ENCODE data around the gene DDX6. TPM values are rescaled to one million over a fixed set of nuclear protein-coding genes. Genes with fewer than 3 reads are reported as not detected.
"Not testable (repeated sequence)": the region's sequence is repeated elsewhere in the genome, so short reads cannot be mapped to it uniquely, and the experiment has no call there.

The DDX6 gene
- total RNA-seq, 1 donor from 2014 or later = 120 TPM

DNA sequence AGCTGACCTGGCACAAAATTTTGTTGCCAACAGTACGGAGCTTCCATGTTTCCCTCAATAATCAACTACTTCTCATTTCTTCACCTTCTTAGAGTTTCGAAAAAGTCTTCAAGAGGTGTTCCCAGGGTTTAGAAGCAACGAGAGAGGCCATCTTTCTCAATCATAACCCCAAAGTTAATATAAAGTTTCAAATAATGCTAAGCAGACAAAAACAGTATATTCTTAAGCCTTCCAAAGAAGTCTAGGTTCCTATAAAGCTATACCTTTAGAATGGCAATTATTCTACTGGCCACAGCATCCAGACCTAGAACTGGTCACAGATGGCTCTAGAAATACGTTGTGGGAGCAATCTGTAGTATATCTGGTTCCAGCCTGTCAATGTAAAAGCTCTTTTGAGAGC, 16.9 kb downstream of the DDX6 start:
- DNase-seq (no peak), ATAC-seq (no peak)
- Histone ChIP-seq H3K36me3 (peaks cover 74% of the 10 kb centered on the region), H3K27ac (no peak overlapping the region), H3K27me3 (ENCODE audit: low read depth) (no peaks in the 10 kb centered on the region), H3K9me3 (no peaks in the 10 kb centered on the region), H3K4me1 (peaks cover 73% of the 10 kb centered on the region), H3K4me3 (no peak overlapping the region)
- TF ChIP-seq, protein P1, sequence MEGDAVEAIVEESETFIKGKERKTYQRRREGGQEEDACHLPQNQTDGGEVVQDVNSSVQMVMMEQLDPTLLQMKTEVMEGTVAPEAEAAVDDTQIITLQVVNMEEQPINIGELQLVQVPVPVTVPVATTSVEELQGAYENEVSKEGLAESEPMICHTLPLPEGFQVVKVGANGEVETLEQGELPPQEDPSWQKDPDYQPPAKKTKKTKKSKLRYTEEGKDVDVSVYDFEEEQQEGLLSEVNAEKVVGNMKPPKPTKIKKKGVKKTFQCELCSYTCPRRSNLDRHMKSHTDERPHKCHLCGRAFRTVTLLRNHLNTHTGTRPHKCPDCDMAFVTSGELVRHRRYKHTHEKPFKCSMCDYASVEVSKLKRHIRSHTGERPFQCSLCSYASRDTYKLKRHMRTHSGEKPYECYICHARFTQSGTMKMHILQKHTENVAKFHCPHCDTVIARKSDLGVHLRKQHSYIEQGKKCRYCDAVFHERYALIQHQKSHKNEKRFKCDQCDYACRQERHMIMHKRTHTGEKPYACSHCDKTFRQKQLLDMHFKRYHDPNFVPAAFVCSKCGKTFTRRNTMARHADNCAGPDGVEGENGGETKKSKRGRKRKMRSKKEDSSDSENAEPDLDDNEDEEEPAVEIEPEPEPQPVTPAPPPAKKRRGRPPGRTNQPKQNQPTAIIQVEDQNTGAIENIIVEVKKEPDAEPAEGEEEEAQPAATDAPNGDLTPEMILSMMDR (IDR thresholded peaks at IDR 0.05) = no peak
- intact Hi-C loops (cut with DNase I) = no loop called here

DNA sequence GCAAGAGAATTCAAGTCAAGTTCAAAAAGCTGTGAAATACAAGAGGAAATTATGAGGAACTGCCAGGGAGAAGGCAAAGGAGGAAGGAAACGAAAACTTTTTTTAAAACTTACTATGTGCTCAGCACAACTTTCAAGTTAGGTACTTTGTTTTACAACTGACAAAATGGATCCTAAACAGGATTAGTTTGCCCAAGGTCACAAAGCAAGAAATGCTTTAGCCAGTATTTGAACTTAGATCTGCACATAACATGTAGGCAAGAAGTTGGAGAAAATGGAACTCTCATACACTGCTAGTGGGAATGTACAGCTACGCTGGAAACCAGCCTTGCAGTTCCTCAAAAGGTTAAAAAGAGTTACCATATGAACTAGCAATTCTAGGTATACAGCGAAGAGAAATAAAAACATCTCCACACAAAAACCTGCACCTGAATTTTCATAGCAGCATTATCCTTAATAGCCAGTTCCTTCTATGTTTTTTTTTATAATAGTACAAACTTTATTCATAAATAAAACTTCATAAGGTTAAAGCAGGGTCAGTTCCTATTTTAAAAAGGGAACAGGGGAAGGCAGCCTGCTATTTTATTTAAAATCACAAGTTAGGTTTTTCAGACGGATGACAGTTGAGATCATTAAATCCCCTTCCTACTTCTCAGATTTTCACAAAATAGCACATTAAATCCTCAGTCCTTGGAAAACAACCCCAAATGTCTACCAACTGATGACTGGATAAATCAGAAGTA, 19.2 kb downstream of the DDX6 start:
- Histone ChIP-seq H3K4me1 (peaks cover 96% of the 10 kb centered on the region), H3K27ac (no peak overlapping the region), H3K9me3 (no peaks in the 10 kb centered on the region), H3K27me3 (ENCODE audit: low read depth) (no peaks in the 10 kb centered on the region), H3K4me3 (no peak overlapping the region), H3K36me3 (peaks cover 67% of the 10 kb centered on the region)
- intact Hi-C loops (cut with DNase I) = no loop called here
- DNase-seq (no peak), ATAC-seq (no peak)
- TF ChIP-seq, protein P1 (IDR thresholded peaks at IDR 0.05) = no peak

DNA sequence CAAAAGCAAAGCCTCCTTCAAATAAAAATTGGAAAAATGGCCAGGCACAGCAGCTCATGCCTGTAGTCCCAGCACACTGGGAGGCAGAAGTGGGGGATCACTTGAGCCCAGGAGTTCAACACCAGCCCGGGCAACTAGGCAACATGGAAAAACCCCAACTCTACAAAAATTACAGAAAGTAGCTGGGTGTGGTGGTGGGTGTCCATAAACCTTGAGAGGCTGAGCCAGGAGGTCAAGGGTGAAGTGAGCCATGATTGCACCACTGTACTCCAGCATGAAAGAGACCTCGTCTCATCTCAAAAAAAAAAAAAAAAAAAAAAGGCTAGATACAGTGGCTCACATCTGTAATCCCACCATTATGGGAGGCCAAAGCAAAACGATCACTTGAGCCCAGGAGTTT, 22.3 kb downstream of the DDX6 start:
- ATAC-seq (peak in 1 of 2 donors; percentile 31), DNase-seq (no peak)
- no peak overlapping the region for H3K27ac ChIP-seq
- H3K27me3 ChIP-seq (ENCODE audit: low read depth) = no peaks in the 10 kb centered on the region
- no peak overlapping the region for H3K4me3 ChIP-seq
- H3K36me3 ChIP-seq = peaks cover 68% of the 10 kb centered on the region
- intact Hi-C loops (cut with DNase I) = no loop called here
- TF ChIP-seq, protein P1 (IDR thresholded peaks at IDR 0.05) = no peak
- peaks cover 71% of the 10 kb centered on the region for H3K4me1 ChIP-seq
- no peaks in the 10 kb centered on the region for H3K9me3 ChIP-seq

DNA sequence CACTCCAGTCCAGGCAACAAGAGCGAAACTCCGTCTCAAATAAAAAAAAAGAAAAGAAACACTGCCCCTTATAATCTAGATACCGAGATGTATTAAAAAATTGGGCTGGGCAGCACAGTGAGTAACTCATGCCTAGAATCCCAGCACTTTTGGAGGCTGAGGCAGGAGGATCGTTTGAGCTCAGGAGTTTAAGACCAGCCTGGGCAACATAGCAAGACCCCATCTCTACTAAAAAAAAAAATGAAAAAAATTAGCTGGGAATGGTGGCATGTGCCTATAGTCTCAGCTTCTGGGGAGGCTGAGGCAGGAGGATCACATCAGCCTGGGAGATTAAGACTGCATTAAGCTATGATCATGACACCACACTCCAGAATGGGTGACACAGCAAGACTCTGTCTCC, 24.9 kb downstream of the DDX6 start:
- peaks cover 81% of the 10 kb centered on the region for H3K36me3 ChIP-seq

DNA sequence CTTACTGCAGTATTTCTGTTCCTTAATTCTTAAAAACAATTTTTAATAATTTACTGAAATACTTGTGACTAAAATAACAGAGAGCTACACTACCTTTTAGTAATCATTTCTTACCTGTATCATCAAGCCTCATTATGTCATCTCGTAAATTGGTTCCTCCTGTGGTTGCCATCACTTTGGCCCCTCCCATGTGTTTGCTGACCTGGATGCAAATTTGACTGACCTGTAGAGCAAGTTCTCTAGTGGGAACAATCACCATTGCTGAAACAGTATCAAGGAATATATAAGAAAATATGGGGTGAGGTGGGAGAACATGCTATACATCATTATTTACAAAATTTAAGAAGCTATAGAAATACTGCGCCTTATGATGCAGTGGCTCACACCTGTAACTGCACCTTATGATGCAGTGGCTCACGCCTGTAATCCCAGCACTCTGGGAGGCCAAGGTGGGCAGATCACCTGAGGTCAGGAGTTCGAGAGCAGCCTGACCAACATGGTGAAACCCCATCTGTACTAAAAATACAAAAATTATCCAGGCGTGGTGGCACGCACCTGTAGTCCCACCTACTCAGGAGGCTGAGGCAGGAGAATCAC, 25.8 kb downstream of the DDX6 start:
- H3K9me3 ChIP-seq; H3K4me3 ChIP-seq; H3K27ac ChIP-seq; DNase-seq; intact Hi-C loops (cut with DNase I); H3K27me3 ChIP-seq (ENCODE audit: low read depth): not testable (repeated sequence)
- peak in 1 of 2 donors; percentile 39 for ATAC-seq
- peaks cover 85% of the 10 kb centered on the region for H3K36me3 ChIP-seq
- peaks cover 36% of the 10 kb centered on the region for H3K4me1 ChIP-seq

More for the DNA sequence above, 24.9 kb downstream of the DDX6 start:
- TF ChIP-seq, protein P1 (IDR thresholded peaks at IDR 0.05) = no peak
- Histone ChIP-seq H3K27me3 (ENCODE audit: low read depth) (no peaks in the 10 kb centered on the region), H3K9me3 (no peaks in the 10 kb centered on the region), H3K27ac (no peak overlapping the region), H3K4me1 (peaks cover 44% of the 10 kb centered on the region), H3K4me3 (no peak overlapping the region)
- intact Hi-C loops (cut with DNase I) = no loop called here
- ATAC-seq (no peak), DNase-seq (no peak)

DNA sequence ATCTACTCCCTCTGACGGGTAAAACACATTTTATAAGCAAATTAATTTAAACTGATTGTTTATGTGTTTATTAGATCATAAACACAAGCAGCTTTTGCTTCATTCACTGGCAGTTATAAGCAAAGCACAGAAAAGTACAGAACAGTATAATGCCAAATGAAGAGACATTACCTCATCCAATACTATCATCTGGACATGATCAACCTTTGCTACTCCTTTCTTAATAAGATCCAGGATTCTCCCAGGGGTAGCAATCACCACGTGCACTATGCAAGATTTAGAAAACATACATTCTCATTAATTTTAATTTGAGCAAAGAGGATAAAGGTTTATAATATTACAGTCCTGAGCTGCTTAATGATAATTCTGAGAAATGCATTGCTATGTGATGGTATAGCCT, 27.9 kb downstream of the DDX6 start:
- H3K4me1 ChIP-seq = peaks cover 14% of the 10 kb centered on the region
- H3K27ac ChIP-seq = no peak overlapping the region
- ATAC-seq (no peak), DNase-seq (no peak)
- peaks cover 100% of the 10 kb centered on the region for H3K36me3 ChIP-seq
- TF ChIP-seq, protein P1 (IDR thresholded peaks at IDR 0.05) = no peak
- intact Hi-C loops (cut with DNase I) = no loop called here
- H3K27me3 ChIP-seq (ENCODE audit: low read depth) = no peaks in the 10 kb centered on the region
- H3K4me3 ChIP-seq = no peak overlapping the region
- H3K9me3 ChIP-seq = no peaks in the 10 kb centered on the region

DNA sequence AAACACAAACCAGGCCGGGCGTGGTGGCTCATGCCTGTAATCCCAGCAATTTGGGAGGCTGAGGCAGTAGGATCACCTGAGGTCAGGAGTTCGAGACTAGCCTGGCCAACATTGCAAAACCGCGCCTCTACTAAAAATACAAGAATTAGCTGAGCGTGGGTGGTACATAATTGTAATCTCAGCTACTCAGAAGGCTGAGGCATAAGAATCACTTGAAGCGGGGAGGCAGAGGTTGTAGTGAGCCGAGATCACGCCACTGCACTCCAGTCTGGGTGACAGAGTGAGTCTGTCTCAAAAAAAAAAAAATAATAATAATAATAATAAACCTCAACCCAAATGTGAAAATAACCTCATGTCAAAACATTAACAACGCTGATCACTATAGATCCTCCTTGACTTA, 29.0 kb downstream of the DDX6 start:
- ATAC-seq; intact Hi-C loops (cut with DNase I); H3K9me3 ChIP-seq; H3K4me1 ChIP-seq; DNase-seq; H3K27me3 ChIP-seq (ENCODE audit: low read depth); H3K4me3 ChIP-seq; H3K27ac ChIP-seq: not testable (repeated sequence)
- H3K36me3 ChIP-seq = peaks cover 100% of the 10 kb centered on the region
